GM23338 (cell line): Measurements from ENCODE around the gene MAP2K6. TPM values are rescaled to one million over a fixed set of nuclear protein-coding genes. Genes with fewer than 3 reads are reported as not detected.

ENCODE experiments used
- ATAC-seq: fragments of 200-7000 bp; cut with Tn5 transposase; 3 replicates; pipeline ENCODE4 v1.9.1; 2020
- DNase-seq: peaks from one replicate; pipeline ENCODE4 v3.0.0-alpha.2; 2015; ENCODE audit warnings: low spot score
- H2AFZ ChIP-seq: fragments of 200-600 bp; sonication (generic); 2 replicates; pipeline ENCODE4 v1.8.0; 2016; ENCODE audit warnings: antibody characterized with exemption, mild to moderate bottlenecking, moderate library complexity
- H3F3A ChIP-seq: fragments of 200-600 bp; sonication (generic); replicated peaks from 2 replicates; pipeline ENCODE4 v1.8.0; 2017; ENCODE audit warnings: antibody characterized with exemption, mixed run types, low read depth
- H3K27ac ChIP-seq: fragments of 200-600 bp; sonication (generic); 2 replicates; pipeline ENCODE4 v1.6.1; 2016; ENCODE audit warnings: low read depth
- H3K27me3 ChIP-seq: fragments of 200-600 bp; sonication (generic); 2 replicates; pipeline ENCODE4 v1.8.0; 2016; ENCODE audit warnings: mild to moderate bottlenecking, mixed run types, moderate library complexity; ENCODE audit not compliant: insufficient read depth
- H3K36me3 ChIP-seq: fragments of 200-600 bp; sonication (generic); 2 replicates; pipeline ENCODE4 v1.8.0; 2016; ENCODE audit warnings: mild to moderate bottlenecking; ENCODE audit not compliant: insufficient read depth
- H3K4me1 ChIP-seq: fragments of 200-600 bp; sonication (generic); 2 replicates; pipeline ENCODE4 v1.8.0; 2016; ENCODE audit warnings: mild to moderate bottlenecking, moderate library complexity; ENCODE audit not compliant: insufficient read depth
- H3K4me2 ChIP-seq: fragments of 200-600 bp; sonication (generic); 2 replicates; pipeline ENCODE4 v1.7.1; 2017; ENCODE audit warnings: mixed run types
- H3K4me3 ChIP-seq: fragments of 200-600 bp; sonication (generic); 2 replicates; pipeline ENCODE4 v1.6.1; 2016; ENCODE audit warnings: mixed run types
- H3K79me2 ChIP-seq: fragments of 200-600 bp; sonication (generic); replicated peaks from 2 replicates; pipeline ENCODE4 v1.8.0; 2017; ENCODE audit warnings: mild to moderate bottlenecking; ENCODE audit not compliant: insufficient read depth
- H3K9me2 ChIP-seq: fragments of 200-600 bp; sonication (generic); 2 replicates; pipeline ENCODE4 v1.8.0; 2017; ENCODE audit not compliant: insufficient read depth
- H4K20me1 ChIP-seq: fragments of 200-600 bp; sonication (generic); replicated peaks from 2 replicates; pipeline ENCODE4 v1.8.0; 2017; ENCODE audit warnings: mild to moderate bottlenecking; ENCODE audit not compliant: insufficient read depth
- H3K27ac Mint-ChIP-seq: 2 replicates; pipeline ENCODE4 v1.8.0; 2020; ENCODE audit warnings: inconsistent platforms, mild to moderate bottlenecking, moderate library complexity, mixed read lengths
- H3K27me3 Mint-ChIP-seq: 3 replicates; pipeline ENCODE4 v1.8.0; 2022; ENCODE audit warnings: low read depth, mild to moderate bottlenecking, moderate library complexity, mixed read lengths, inconsistent platforms; ENCODE audit not compliant: insufficient read depth, poor library complexity
- H3K36me3 Mint-ChIP-seq: 3 replicates; pipeline ENCODE4 v1.8.0; 2021; ENCODE audit warnings: low read depth, mild to moderate bottlenecking, inconsistent platforms, moderate library complexity, mixed read lengths
- H3K4me1 Mint-ChIP-seq: 3 replicates; pipeline ENCODE4 v1.8.0; 2020; ENCODE audit warnings: mild to moderate bottlenecking, inconsistent platforms, mixed read lengths
- H3K4me3 Mint-ChIP-seq: 3 replicates; pipeline ENCODE4 v1.8.0; 2021; ENCODE audit warnings: moderate library complexity, mild to moderate bottlenecking, inconsistent platforms, mixed read lengths
- H3K9me3 Mint-ChIP-seq: 3 replicates; pipeline ENCODE4 v1.8.0; 2020; ENCODE audit warnings: moderate library complexity, mild to moderate bottlenecking, inconsistent platforms, mixed read lengths
- CREB1 ChIP-seq: fragments of 250-450 bp; sonication (Bioruptor Pico); IDR thresholded peaks from 2 replicates; pipeline ENCODE4 v1.5.0; 2020; ENCODE audit warnings: low read depth, mild to moderate bottlenecking, moderate library complexity
- CTCF ChIP-seq, 2 experiments: fragments of 200-600 bp in 1 of 2; sonication (generic) in 1 of 2; conservative IDR thresholded peaks; 2 replicates each; pipeline versions ENCODE4 v1.5.1 to v1.6.1; 2016 to 2017; ENCODE audit warnings: antibody characterized with exemption in 2 of 2, low read depth in 2 of 2, mild to moderate bottlenecking in 2 of 2, moderate library complexity in 1 of 2
- EZH2phosphoT487 ChIP-seq: fragments of 200-600 bp; sonication (generic); IDR thresholded peaks from one replicate; pipeline ENCODE4 v1.8.1; 2018; ENCODE audit warnings: antibody characterized with exemption; ENCODE audit not compliant: unreplicated experiment
- JUNB ChIP-seq: IDR thresholded peaks from one replicate; pipeline ENCODE4 v1.6.1; 2016; ENCODE audit warnings: antibody characterized with exemption; ENCODE audit not compliant: unreplicated experiment
- NANOG ChIP-seq: IDR thresholded peaks from 2 replicates; pipeline ENCODE4 v1.6.1; 2016; ENCODE audit warnings: antibody characterized with exemption, borderline replicate concordance
- STAT1 ChIP-seq: IDR thresholded peaks from one replicate; pipeline ENCODE4 v1.6.1; 2016; ENCODE audit warnings: antibody characterized with exemption; ENCODE audit not compliant: unreplicated experiment
- ZNF114 ChIP-seq: fragments of 250-450 bp; sonication (Bioruptor Pico); IDR thresholded peaks from 2 replicates; pipeline ENCODE4 v1.5.0; 2020; ENCODE audit warnings: mild to moderate bottlenecking, moderate library complexity
- ZNF462 ChIP-seq: fragments of 250-450 bp; sonication (Bioruptor Pico); IDR thresholded peaks from 2 replicates; pipeline ENCODE4 v1.5.0; 2020; ENCODE audit warnings: mild to moderate bottlenecking, moderate library complexity
- polyA plus RNA-seq: library from polyadenylated mRNA; unstranded; fragments of >200 nt; fragmentation: Nextera tagmentation; extraction: Ambion mirVana; gene quantifications from 2 replicates; pipeline ENCODE4 v1.2.1, GENCODE V29; 2016
- total RNA-seq: library from RNA; depleted of rRNA; stranded (reverse); fragments of >200 nt; shearing (Covaris generic); gene quantifications from 2 replicates; pipeline ENCODE4 v1.2.3, GENCODE V29; 2014

Gene MAP2K6
- total and polyA plus RNA-seq, 2 experiments from 2014 or later: 26.3 to 31.1 TPM

GRCh38 chr17:69450131-69450530 lies 35.6 kb downstream of the MAP2K6 start:
- H3K27ac ChIP-seq: peak overlapping the region; percentile 92
- peak overlapping the region; percentile 16 for H3K4me2 ChIP-seq
- H3K27me3 ChIP-seq: no peaks in the 10 kb centered on the region
- peak; percentile 56 for DNase-seq
- H3K4me1 ChIP-seq: peaks cover 69% of the 10 kb centered on the region
- TF ChIP-seq CREB1 (CRISPR knock-in tag) (no peak), NANOG (peak; percentile 74), EZH2phosphoT487 (no peak), ZNF462 (CRISPR knock-in tag) (peak; percentile 87)
- no peak overlapping the region for H3K4me3 ChIP-seq
- H3K4me3 Mint-ChIP-seq: peak overlapping the region; percentile 1; the same call in 1 of the 3 replicates
- H3K36me3 Mint-ChIP-seq: no peaks in the 10 kb centered on the region
- no peaks in the 10 kb centered on the region; the same call in 2 of the 3 replicates for H3K9me3 Mint-ChIP-seq
- peaks cover 14% of the 10 kb centered on the region for H3F3A ChIP-seq
- no peak overlapping the region for H2AFZ ChIP-seq
- peaks cover 72% of the 10 kb centered on the region for H3K4me1 Mint-ChIP-seq
- peaks cover 51% of the 10 kb centered on the region for H3K79me2 ChIP-seq
- H3K9me2 ChIP-seq: no peaks in the 10 kb centered on the region
- H3K36me3 ChIP-seq: no peaks in the 10 kb centered on the region
- ATAC-seq: no peak; the same call in 2 of the 3 replicates
- no peaks in the 10 kb centered on the region for H4K20me1 ChIP-seq
- H3K27ac Mint-ChIP-seq: peak overlapping the region; percentile 39; the same call in 1 of the 2 replicates
- peaks cover 9% of the 10 kb centered on the region for H3K27me3 Mint-ChIP-seq

GRCh38 chr17:69450918-69451317 lies 36.4 kb downstream of the MAP2K6 start:
- DNase-seq (no peak), ATAC-seq (no peak)
- Histone ChIP-seq H3K4me2 (peak overlapping the region; percentile 16), H2AFZ (no peak overlapping the region), H3K4me3 (no peak overlapping the region), H3K9me2 (no peaks in the 10 kb centered on the region), H3K27ac (peak overlapping the region; percentile 92), H3K4me1 (peaks cover 66% of the 10 kb centered on the region), H3F3A (peaks cover 14% of the 10 kb centered on the region), H4K20me1 (no peaks in the 10 kb centered on the region), H3K27me3 (no peaks in the 10 kb centered on the region), H3K79me2 (peaks cover 51% of the 10 kb centered on the region), H3K36me3 (no peaks in the 10 kb centered on the region)
- Mint-ChIP-seq H3K4me3 (peak overlapping the region; percentile 19; the same call in 1 of the 3 replicates), H3K36me3 (no peaks in the 10 kb centered on the region; the same call in 2 of the 3 replicates), H3K27ac (peak overlapping the region; percentile 92), H3K9me3 (no peaks in the 10 kb centered on the region; the same call in 2 of the 3 replicates), H3K27me3 (peaks cover 9% of the 10 kb centered on the region), H3K4me1 (peaks cover 72% of the 10 kb centered on the region)
- TF ChIP-seq ZNF114 (CRISPR knock-in tag): no peak
- TF ChIP-seq JUNB: no peak
- no peak for TF ChIP-seq STAT1
- TF ChIP-seq NANOG: no peak
- no peak for TF ChIP-seq CTCF (conservative IDR thresholded peaks at IDR 0.05; ENCODE audit: low read depth in 2 of 2)
